DND-41 (cell line): Measurements from ENCODE around the gene CNRIP1.

Experiments
- CTCF ChIP-seq: IDR thresholded peaks from 2 replicates; pipeline ENCODE4 v1.5.1; 2012; ENCODE audit warnings: borderline replicate concordance, low read length, moderate library complexity, mild to moderate bottlenecking; ENCODE audit not compliant: poor library complexity, severe bottlenecking; ENCODE audit errors: extremely low read depth
- EZH2 ChIP-seq: IDR thresholded peaks from 3 replicates; pipeline ENCODE4 v1.6.1; 2012; ENCODE audit warnings: borderline replicate concordance, low read depth, mild to moderate bottlenecking, moderate library complexity, low read length, inconsistent platforms; ENCODE audit not compliant: severe bottlenecking

DNA sequence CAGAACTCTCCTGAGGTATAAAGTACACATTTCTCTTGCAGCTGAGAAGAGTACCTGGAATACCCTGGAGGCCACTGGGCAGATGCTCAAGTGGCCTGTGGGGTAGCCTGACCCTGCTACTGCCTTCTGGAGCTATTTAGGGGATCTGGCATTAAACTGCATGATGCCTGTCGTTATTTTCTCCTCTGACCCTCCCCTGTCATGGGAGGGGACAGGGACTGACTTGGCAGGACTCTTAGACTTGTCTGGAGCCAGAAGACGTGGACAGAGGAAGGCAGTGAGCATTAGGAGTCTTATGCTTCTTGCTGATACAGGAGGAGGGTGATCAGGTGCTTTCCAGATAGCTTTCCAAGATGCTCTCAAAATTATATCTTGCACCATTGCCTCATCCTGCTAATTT, 24.8 kb downstream of the CNRIP1 start:
- TF ChIP-seq CTCF, result no peak
- no peak for TF ChIP-seq EZH2
